Neural cell (in vitro differentiated cells): Measurements from ENCODE around the gene ST8SIA6. TPM values are rescaled to one million over a fixed set of nuclear protein-coding genes. Genes with fewer than 3 reads are reported as not detected.

Experiments
- H2AFZ ChIP-seq: fragments of 200-600, 300-800 bp; sonication (generic), shearing (Covaris generic); 2 replicates; pipeline ENCODE4 v1.6.0; 2014; ENCODE audit warnings: low read depth, mild to moderate bottlenecking, antibody characterized with exemption, low read length, moderate library complexity
- H3F3A ChIP-seq: fragments of 200-600 bp; shearing (Covaris generic); 2 replicates; pipeline ENCODE4 v1.6.1; 2016; ENCODE audit warnings: mild to moderate bottlenecking, moderate library complexity, mixed read lengths, antibody characterized with exemption, low read length; ENCODE audit not compliant: insufficient read depth, poor library complexity, severe bottlenecking
- H3K27ac ChIP-seq: fragments of 200-600, 300-800 bp; sonication (generic), shearing (Covaris generic); 2 replicates; pipeline ENCODE4 v1.5.1; 2014; ENCODE audit warnings: mild to moderate bottlenecking, low read length, moderate library complexity
- H3K27me3 ChIP-seq: fragments of 300-800, 200-600 bp; sonication (generic), shearing (Covaris generic); 2 replicates; pipeline ENCODE4 v1.6.0; 2014; ENCODE audit warnings: mild to moderate bottlenecking, low read depth, low read length, moderate library complexity; ENCODE audit not compliant: insufficient read depth
- H3K36me3 ChIP-seq: fragments of 300-800, 200-600 bp; sonication (generic), shearing (Covaris generic); 2 replicates; pipeline ENCODE4 v1.5.1; 2014; ENCODE audit warnings: mild to moderate bottlenecking, antibody characterized with exemption, low read length, moderate library complexity; ENCODE audit not compliant: insufficient read depth
- H3K4me2 ChIP-seq: fragments of 300-800, 200-600 bp; sonication (generic), shearing (Covaris generic); 2 replicates; pipeline ENCODE4 v1.6.0; 2014; ENCODE audit warnings: mild to moderate bottlenecking, low read length
- H3K4me3 ChIP-seq: fragments of 300-800, 200-600 bp; sonication (generic), shearing (Covaris generic); 2 replicates; pipeline ENCODE4 v1.5.1; 2014; ENCODE audit warnings: mild to moderate bottlenecking, low read length, moderate library complexity
- H3K79me2 ChIP-seq: fragments of 200-600 bp; shearing (Covaris generic); replicated peaks from 2 replicates; pipeline ENCODE4 v1.6.0; 2014; ENCODE audit warnings: mild to moderate bottlenecking, low read length, moderate library complexity; ENCODE audit not compliant: insufficient read depth
- H3K9ac ChIP-seq: fragments of 300-800, 200-600 bp; sonication (generic), shearing (Covaris generic); 2 replicates; pipeline ENCODE4 v1.6.1; 2016; ENCODE audit warnings: mild to moderate bottlenecking, low read length, mixed read lengths
- H3K9me2 ChIP-seq: fragments of 200-600 bp; shearing (Covaris generic); 2 replicates; pipeline ENCODE4 v1.6.1; 2016; ENCODE audit warnings: mild to moderate bottlenecking, low read length, mixed read lengths; ENCODE audit not compliant: insufficient read depth
- H3K9me3 ChIP-seq: fragments of 200-600, 300-800 bp; sonication (generic), shearing (Covaris generic); 2 replicates; pipeline ENCODE4 v1.6.1; 2016; ENCODE audit warnings: mild to moderate bottlenecking, mixed run types, low read length, moderate library complexity, mixed read lengths
- H4K20me1 ChIP-seq: fragments of 200-600 bp; shearing (Covaris generic); 2 replicates; pipeline ENCODE4 v1.6.1; 2016; ENCODE audit warnings: mild to moderate bottlenecking, mixed run types; ENCODE audit not compliant: insufficient read depth
- EP300 ChIP-seq: fragments of 450-650 bp; conservative IDR thresholded peaks from 2 replicates; pipeline ENCODE4 v1.6.1; 2014; ENCODE audit warnings: antibody characterized with exemption, mild to moderate bottlenecking, moderate library complexity; ENCODE audit not compliant: poor library complexity, severe bottlenecking
- EZH2 ChIP-seq: fragments of 200-600, 300-800 bp; shearing (Covaris generic), sonication (generic); IDR thresholded peaks from 2 replicates; pipeline ENCODE4 v1.6.1; 2014; ENCODE audit warnings: antibody characterized with exemption, low read length, borderline replicate concordance, mild to moderate bottlenecking; ENCODE audit not compliant: insufficient read depth, poor library complexity, severe bottlenecking
- MXI1 ChIP-seq: fragments of 450-650 bp; conservative IDR thresholded peaks from 2 replicates; pipeline ENCODE4 v1.6.1; 2014; ENCODE audit warnings: antibody characterized with exemption, mild to moderate bottlenecking; ENCODE audit not compliant: poor library complexity, severe bottlenecking
- POLR2AphosphoS5 ChIP-seq: IDR thresholded peaks from 2 replicates; pipeline ENCODE4 v1.6.1; 2012
- RAD21 ChIP-seq: fragments of 450-650 bp; conservative IDR thresholded peaks from 2 replicates; pipeline ENCODE4 v1.6.1; 2014; ENCODE audit warnings: antibody characterized with exemption, mild to moderate bottlenecking, moderate library complexity
- SMC3 ChIP-seq: fragments of 450-650 bp; conservative IDR thresholded peaks from 2 replicates; pipeline ENCODE4 v1.6.1; 2014; ENCODE audit warnings: antibody characterized with exemption, mild to moderate bottlenecking, moderate library complexity; ENCODE audit not compliant: poor library complexity
- TAF1 ChIP-seq: IDR thresholded peaks from 2 replicates; pipeline ENCODE4 v1.6.1; 2012; ENCODE audit warnings: low read depth
- polyA plus RNA-seq: library from polyadenylated mRNA; depleted of rRNA; stranded (reverse); fragments of >200 nt; gene quantifications from 2 replicates; pipeline ENCODE4 v1.2.3, GENCODE V29; 2014
- TF ChIP-seq, protein P1 (sequence below): IDR thresholded peaks from 2 replicates; pipeline ENCODE4 v1.6.1; 2012; ENCODE audit warnings: borderline replicate concordance
- TF ChIP-seq, protein P2 (sequence below): fragments of 450-650 bp; IDR thresholded peaks from 2 replicates; pipeline ENCODE4 v1.5.1; 2014; ENCODE audit warnings: antibody characterized with exemption, mild to moderate bottlenecking, moderate library complexity; ENCODE audit not compliant: poor library complexity, severe bottlenecking

The ST8SIA6 gene
- polyA plus RNA-seq, 1 donor from 2014 or later = 0.41 TPM

DNA sequence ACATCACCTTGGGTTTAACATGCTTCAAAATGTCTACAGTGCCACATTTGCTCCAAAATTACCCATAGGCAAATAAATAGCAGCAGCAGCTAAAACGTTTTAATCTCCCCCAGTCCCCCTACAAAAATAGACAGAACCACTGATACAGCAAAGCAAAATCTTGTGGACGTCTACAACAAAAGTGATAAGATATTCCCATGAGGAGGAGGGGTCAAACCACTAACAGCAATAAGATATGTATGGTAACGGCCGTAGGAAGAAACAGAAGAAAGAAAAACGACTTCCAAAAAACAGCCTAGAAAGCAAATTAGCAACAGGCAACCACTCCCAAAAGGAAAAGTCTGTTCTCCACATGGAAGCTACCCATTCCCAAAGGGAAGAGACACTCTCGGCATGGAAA lies 34.5 kb upstream of the ST8SIA6 start:
- H3K27ac ChIP-seq = no peak overlapping the region
- H3K9ac ChIP-seq = no peak overlapping the region
- H3K27me3 ChIP-seq = no peaks in the 10 kb centered on the region
- H3K9me2 ChIP-seq = no peaks in the 10 kb centered on the region
- no peaks in the 10 kb centered on the region for H4K20me1 ChIP-seq
- no peaks in the 10 kb centered on the region for H3K9me3 ChIP-seq
- H3K4me3 ChIP-seq = no peak overlapping the region
- H2AFZ ChIP-seq = no peak overlapping the region
- no peaks in the 10 kb centered on the region for H3F3A ChIP-seq
- H3K4me2 ChIP-seq = no peak overlapping the region
- no peak for TF ChIP-seq TAF1
- TF ChIP-seq MXI1 = no peak
- no peaks in the 10 kb centered on the region for H3K36me3 ChIP-seq
- no peaks in the 10 kb centered on the region for H3K79me2 ChIP-seq

DNA sequence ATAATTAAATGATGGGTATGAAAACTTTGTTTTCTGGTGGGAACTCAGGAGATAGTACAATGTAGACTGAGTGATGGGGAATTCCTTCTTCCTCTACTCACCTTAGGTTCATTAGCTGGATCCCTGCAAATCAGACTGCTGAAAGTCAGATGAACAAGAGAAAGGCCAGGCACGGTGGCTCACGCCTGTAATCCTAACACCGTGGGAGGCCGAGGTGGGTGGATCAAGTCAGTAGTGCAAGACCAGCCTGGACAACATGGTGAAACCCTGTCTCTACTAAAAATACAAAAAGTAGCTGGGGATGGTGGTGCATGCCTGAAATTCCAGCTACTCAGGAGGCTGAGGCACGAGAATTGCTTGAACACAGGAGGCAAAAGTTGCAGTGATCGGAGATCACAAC lies 28.7 kb upstream of the ST8SIA6 start:
- Histone ChIP-seq H3K9me3 (no peaks in the 10 kb centered on the region), H3K79me2 (no peaks in the 10 kb centered on the region), H3K9ac (no peak overlapping the region), H4K20me1 (no peaks in the 10 kb centered on the region), H3F3A (no peaks in the 10 kb centered on the region), H3K27ac (no peak overlapping the region), H2AFZ (no peak overlapping the region), H3K27me3 (no peaks in the 10 kb centered on the region), H3K9me2 (no peaks in the 10 kb centered on the region), H3K4me2 (no peak overlapping the region), H3K4me3 (no peak overlapping the region), H3K36me3 (no peaks in the 10 kb centered on the region)
- TF ChIP-seq, protein P1, sequence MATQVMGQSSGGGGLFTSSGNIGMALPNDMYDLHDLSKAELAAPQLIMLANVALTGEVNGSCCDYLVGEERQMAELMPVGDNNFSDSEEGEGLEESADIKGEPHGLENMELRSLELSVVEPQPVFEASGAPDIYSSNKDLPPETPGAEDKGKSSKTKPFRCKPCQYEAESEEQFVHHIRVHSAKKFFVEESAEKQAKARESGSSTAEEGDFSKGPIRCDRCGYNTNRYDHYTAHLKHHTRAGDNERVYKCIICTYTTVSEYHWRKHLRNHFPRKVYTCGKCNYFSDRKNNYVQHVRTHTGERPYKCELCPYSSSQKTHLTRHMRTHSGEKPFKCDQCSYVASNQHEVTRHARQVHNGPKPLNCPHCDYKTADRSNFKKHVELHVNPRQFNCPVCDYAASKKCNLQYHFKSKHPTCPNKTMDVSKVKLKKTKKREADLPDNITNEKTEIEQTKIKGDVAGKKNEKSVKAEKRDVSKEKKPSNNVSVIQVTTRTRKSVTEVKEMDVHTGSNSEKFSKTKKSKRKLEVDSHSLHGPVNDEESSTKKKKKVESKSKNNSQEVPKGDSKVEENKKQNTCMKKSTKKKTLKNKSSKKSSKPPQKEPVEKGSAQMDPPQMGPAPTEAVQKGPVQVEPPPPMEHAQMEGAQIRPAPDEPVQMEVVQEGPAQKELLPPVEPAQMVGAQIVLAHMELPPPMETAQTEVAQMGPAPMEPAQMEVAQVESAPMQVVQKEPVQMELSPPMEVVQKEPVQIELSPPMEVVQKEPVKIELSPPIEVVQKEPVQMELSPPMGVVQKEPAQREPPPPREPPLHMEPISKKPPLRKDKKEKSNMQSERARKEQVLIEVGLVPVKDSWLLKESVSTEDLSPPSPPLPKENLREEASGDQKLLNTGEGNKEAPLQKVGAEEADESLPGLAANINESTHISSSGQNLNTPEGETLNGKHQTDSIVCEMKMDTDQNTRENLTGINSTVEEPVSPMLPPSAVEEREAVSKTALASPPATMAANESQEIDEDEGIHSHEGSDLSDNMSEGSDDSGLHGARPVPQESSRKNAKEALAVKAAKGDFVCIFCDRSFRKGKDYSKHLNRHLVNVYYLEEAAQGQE = no peak
- no peak for TF ChIP-seq TAF1
- no peak for TF ChIP-seq RAD21
- TF ChIP-seq, protein P2, sequence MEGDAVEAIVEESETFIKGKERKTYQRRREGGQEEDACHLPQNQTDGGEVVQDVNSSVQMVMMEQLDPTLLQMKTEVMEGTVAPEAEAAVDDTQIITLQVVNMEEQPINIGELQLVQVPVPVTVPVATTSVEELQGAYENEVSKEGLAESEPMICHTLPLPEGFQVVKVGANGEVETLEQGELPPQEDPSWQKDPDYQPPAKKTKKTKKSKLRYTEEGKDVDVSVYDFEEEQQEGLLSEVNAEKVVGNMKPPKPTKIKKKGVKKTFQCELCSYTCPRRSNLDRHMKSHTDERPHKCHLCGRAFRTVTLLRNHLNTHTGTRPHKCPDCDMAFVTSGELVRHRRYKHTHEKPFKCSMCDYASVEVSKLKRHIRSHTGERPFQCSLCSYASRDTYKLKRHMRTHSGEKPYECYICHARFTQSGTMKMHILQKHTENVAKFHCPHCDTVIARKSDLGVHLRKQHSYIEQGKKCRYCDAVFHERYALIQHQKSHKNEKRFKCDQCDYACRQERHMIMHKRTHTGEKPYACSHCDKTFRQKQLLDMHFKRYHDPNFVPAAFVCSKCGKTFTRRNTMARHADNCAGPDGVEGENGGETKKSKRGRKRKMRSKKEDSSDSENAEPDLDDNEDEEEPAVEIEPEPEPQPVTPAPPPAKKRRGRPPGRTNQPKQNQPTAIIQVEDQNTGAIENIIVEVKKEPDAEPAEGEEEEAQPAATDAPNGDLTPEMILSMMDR = no peak
- TF ChIP-seq MXI1 = no peak
- no peak for TF ChIP-seq SMC3
- no peak for TF ChIP-seq EP300
- TF ChIP-seq POLR2AphosphoS5 = no peak
- no peak for TF ChIP-seq EZH2

DNA sequence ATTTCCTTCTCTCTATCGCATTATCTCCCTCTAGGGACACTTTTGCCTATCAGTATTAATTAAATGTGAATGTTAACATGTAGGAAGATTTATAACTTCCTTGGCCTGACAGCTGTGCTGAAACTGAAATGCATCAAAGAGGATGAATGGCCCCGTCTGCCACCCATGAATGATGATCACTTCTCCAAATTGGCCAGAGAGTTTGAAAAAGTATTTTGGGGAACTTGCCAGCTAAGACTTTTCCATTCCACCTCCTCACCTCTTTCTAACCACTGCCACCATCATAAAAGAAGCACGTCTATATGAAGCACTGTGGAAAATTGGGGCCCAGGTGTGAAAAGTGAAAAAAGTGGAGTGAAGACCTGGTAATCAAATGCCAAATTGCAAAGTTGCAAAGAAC lies 25.4 kb upstream of the ST8SIA6 start:
- no peak overlapping the region for H3K27ac ChIP-seq
- TF ChIP-seq TAF1 (no peak), SMC3 (no peak), RAD21 (no peak), EP300 (no peak), MXI1 (no peak), POLR2AphosphoS5 (no peak)
- TF ChIP-seq, protein P1 = no peak
- TF ChIP-seq, protein P2 = no peak
- H3K79me2 ChIP-seq = no peaks in the 10 kb centered on the region
- H3K36me3 ChIP-seq = no peaks in the 10 kb centered on the region
- H3K9me3 ChIP-seq = no peaks in the 10 kb centered on the region
- no peak overlapping the region for H3K4me3 ChIP-seq
- no peak overlapping the region for H3K4me2 ChIP-seq
- no peaks in the 10 kb centered on the region for H3K27me3 ChIP-seq
- no peaks in the 10 kb centered on the region for H4K20me1 ChIP-seq
- no peak overlapping the region for H2AFZ ChIP-seq
- H3K9me2 ChIP-seq = no peaks in the 10 kb centered on the region
- H3K9ac ChIP-seq = no peak overlapping the region
- H3F3A ChIP-seq = no peaks in the 10 kb centered on the region
